H1 (cell line): ENCODE data around the gene MMAB. TPM values are rescaled to one million over a fixed set of nuclear protein-coding genes. Genes with fewer than 3 reads are reported as not detected.

ENCODE experiments used
- ASH2L ChIP-seq: fragments of 200-600, 300-600 bp; sonication (generic); IDR thresholded peaks from one replicate; pipeline ENCODE4 v1.7.1; 2017; ENCODE audit warnings: low read length
- ATF3 ChIP-seq: IDR thresholded peaks from 2 replicates; pipeline ENCODE4 v1.6.1; 2011; ENCODE audit warnings: low read depth, mild to moderate bottlenecking, low read length; ENCODE audit not compliant: insufficient read depth
- BRCA1 ChIP-seq: IDR thresholded peaks from 2 replicates; pipeline ENCODE4 v1.6.1; 2012; ENCODE audit warnings: low read depth, low read length, improper control_type of control experiment
- CBX8 ChIP-seq: fragments of 300-800, 300-1000 bp; sonication (generic); IDR thresholded peaks from 2 replicates; pipeline ENCODE4 v1.7.1; 2016; ENCODE audit warnings: low read depth, low read length, borderline replicate concordance
- CREB1 ChIP-seq: IDR thresholded peaks from 2 replicates; pipeline ENCODE4 v1.6.1; 2012; ENCODE audit warnings: inconsistent platforms
- CTBP2 ChIP-seq: IDR thresholded peaks from 2 replicates; pipeline ENCODE4 v1.7.0; 2011; ENCODE audit warnings: borderline replicate concordance, mild to moderate bottlenecking, moderate library complexity, mixed read lengths, low read length; ENCODE audit not compliant: insufficient read depth, insufficient read length
- CTCF ChIP-seq, 3 experiments: IDR thresholded peaks; 1 replicate in 2 of 3; 2 replicates in 1 of 3; pipeline versions ENCODE4 v1.5.1 to v1.6.1; 2011; ENCODE audit warnings: low read length in 3 of 3, mild to moderate bottlenecking in 3 of 3, inconsistent platforms in 2 of 3, low read depth in 1 of 3, moderate library complexity in 1 of 3; ENCODE audit not compliant: insufficient read depth in 1 of 3; ENCODE audit errors: control extremely low read depth in 1 of 3
- EP300 ChIP-seq, 2 experiments: IDR thresholded peaks; 1 replicate in 1 of 2; 2 replicates in 1 of 2; pipeline ENCODE4 v1.6.1; 2011 to 2012; ENCODE audit warnings: low read depth in 2 of 2, low read length in 2 of 2, mild to moderate bottlenecking in 2 of 2, borderline replicate concordance in 1 of 2, inconsistent platforms in 1 of 2, moderate library complexity in 1 of 2
- JUND ChIP-seq: IDR thresholded peaks from 2 replicates; pipeline ENCODE4 v1.6.1; 2011; ENCODE audit warnings: mild to moderate bottlenecking, improper control_type of control experiment, low read length
- KDM1A ChIP-seq: fragments of 200-600, 300-600 bp; sonication (generic); IDR thresholded peaks from 2 replicates; pipeline ENCODE4 v1.7.1; 2016; ENCODE audit warnings: mild to moderate bottlenecking, low read length, borderline replicate concordance
- POLR2A ChIP-seq, 2 experiments: IDR thresholded peaks; 1 replicate in 1 of 2; 2 replicates in 1 of 2; pipeline ENCODE4 v1.6.1; 2011; ENCODE audit warnings: low read depth in 2 of 2, low read length in 2 of 2, mild to moderate bottlenecking in 2 of 2; ENCODE audit errors: control extremely low read depth in 1 of 2
- POLR2AphosphoS5 ChIP-seq: IDR thresholded peaks from 2 replicates; pipeline ENCODE4 v1.6.1; 2011; ENCODE audit warnings: low read depth, low read length
- RBBP5 ChIP-seq: IDR thresholded peaks from 2 replicates; pipeline ENCODE4 v1.7.1; 2012; ENCODE audit warnings: low read depth, mild to moderate bottlenecking, inconsistent platforms, low read length, moderate library complexity, borderline replicate concordance
- SAP30 ChIP-seq: fragments of 300-600 bp; sonication (generic); IDR thresholded peaks from 2 replicates; pipeline ENCODE4 v1.7.1; 2012; ENCODE audit warnings: low read length, moderate library complexity, mild to moderate bottlenecking, inconsistent platforms; ENCODE audit not compliant: insufficient read depth, insufficient replicate concordance
- SIX5 ChIP-seq: IDR thresholded peaks from 2 replicates; pipeline ENCODE4 v1.6.1; 2011; ENCODE audit warnings: mild to moderate bottlenecking, low read depth, low read length
- SP1 ChIP-seq: IDR thresholded peaks from 2 replicates; pipeline ENCODE4 v1.6.1; 2011; ENCODE audit warnings: low read depth, low read length
- TAF1 ChIP-seq: IDR thresholded peaks from 2 replicates; pipeline ENCODE4 v1.6.1; 2011; ENCODE audit warnings: mild to moderate bottlenecking, low read depth, low read length
- TAF7 ChIP-seq: optimal IDR thresholded peaks from 2 replicates; pipeline ENCODE3; 2011; ENCODE audit warnings: low read depth, mild to moderate bottlenecking, inconsistent platforms, low read length, moderate library complexity, borderline replicate concordance
- YY1 ChIP-seq: IDR thresholded peaks from 2 replicates; pipeline ENCODE4 v1.6.1; 2011; ENCODE audit warnings: low read depth, mild to moderate bottlenecking, low read length
- polyA plus RNA-seq, 7 experiments: library from polyadenylated mRNA; depleted of rRNA in 3 of 7; stranded (reverse) in 5 of 7; unstranded in 2 of 7; fragments of >200 nt in 5 of 7; fragments of 200-250 nt in 2 of 7; gene quantifications; 1 replicate in 5 of 7; 2 replicates in 1 of 7; 4 replicates in 1 of 7; pipeline versions ENCODE4 v1.2.1 to v1.2.3, GENCODE V29; 2011 to 2013; ENCODE audit warnings: missing spikeins in 2 of 7, mixed read lengths in 2 of 7
- total RNA-seq: library from RNA; stranded (reverse); fragmentation: NEBNext Ultra II Directional; extraction: Animal tissue kit (Norgen Biotek cat#: 25700); gene quantifications from 2 replicates; pipeline ENCODE4 v1.2.1, GENCODE V29; 2021

Gene MMAB
- total and polyA plus RNA-seq, 2 of the 8 experiments (the other 6 are each of a cell fraction or from before 2014, with no cell fraction given), result 12.9 to 18.5 TPM

DNA sequence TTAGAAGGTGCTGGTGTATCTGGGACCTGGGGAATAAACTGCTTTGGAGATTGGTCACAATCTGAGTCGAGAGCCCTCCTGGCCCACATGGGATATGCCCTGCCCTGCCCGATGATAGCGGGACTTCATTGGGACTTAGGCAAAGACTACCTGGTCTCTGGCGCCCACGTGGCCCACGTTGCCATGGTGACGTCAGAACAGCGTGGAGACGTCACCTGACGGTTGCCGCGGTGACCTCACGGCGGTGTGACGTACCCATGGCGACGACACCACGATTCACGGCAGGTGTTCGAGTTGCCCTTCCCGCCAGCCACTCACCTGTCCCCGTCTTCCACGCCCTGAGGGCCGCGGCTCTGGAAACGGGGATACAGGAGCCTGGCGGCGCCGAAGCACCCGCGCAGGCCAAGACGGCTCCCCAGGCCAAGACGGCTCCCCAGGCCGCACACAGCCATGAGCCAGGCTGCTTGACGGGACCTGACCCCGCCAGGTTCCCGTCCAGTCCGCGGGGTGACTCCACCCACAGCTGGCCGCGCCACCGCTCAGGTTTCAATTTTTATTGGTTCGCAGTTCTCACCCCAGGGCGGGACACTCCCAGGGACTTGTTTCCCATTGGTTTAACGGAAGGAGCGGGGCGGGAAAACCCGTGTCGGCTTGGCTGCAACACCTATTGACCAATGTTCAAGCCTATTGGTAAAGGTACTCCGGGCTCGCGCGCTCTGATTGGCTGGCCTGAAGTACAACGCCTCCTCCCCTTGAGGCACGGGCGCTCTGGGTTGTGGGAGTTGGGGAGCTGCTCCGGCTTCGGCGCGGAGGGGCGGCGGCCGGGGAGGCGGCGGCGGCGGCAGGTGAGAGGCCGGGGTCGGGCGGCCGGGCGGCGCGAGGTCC lies at the start of gene MMAB, which contains the start of gene MVK (continued):
- TF ChIP-seq CTCF (IDR thresholded peaks at IDR 0.05; ENCODE audit: control extremely low read depth in 1 of 3, insufficient read depth in 1 of 3, low read depth in 1 of 3, low read length in 3 of 3) (peak in 1 of 3 experiments; percentile 8; a peak in 1 of 4 replicates), YY1 (0 out of 2 replicates have a peak, but pooled peaks have one; percentile 26), CREB1 (peak; percentile 100), BRCA1 (peak; percentile 47; the same call in 1 of the 2 replicates), RBBP5 (no peak; the same call in 1 of the 2 replicates), CBX8 (no peak), SAP30 (peak; percentile 68), ATF3 (peak; percentile 51; the same call in 1 of the 2 replicates), POLR2AphosphoS5 (peak; percentile 83), EP300 (IDR thresholded peaks at IDR 0.05; ENCODE audit: borderline replicate concordance in 1 of 2, low read depth in 2 of 2, low read length in 2 of 2) (no peak), SIX5 (no peak), POLR2A (IDR thresholded peaks at IDR 0.05; ENCODE audit: control extremely low read depth in 1 of 2, low read depth in 2 of 2, low read length in 2 of 2) (peak in 1 of 2 experiments; percentile 81; a peak in 2 of 3 replicates), KDM1A (0 out of 2 replicates have a peak, but pooled peaks have one; percentile 23), SP1 (peak; percentile 95), TAF7 (peak; percentile 48), CTBP2 (peak; percentile 63), TAF1 (peak; percentile 65), ASH2L (peak; percentile 71), JUND (peak; percentile 71; the same call in 1 of the 2 replicates)
